Left ventricle myocardium inferior (tissue), 1 donor: ENCODE measurements around the gene PDE9A. TPM values are rescaled to one million over a fixed set of nuclear protein-coding genes. Genes with fewer than 3 reads are reported as not detected.

Source experiments
- DNase-seq: peaks from one replicate; pipeline ENCODE4 v3.0.0-alpha.2; 2020
- H3K27ac ChIP-seq: fragments of 200-600 bp; replicated peaks from 2 replicates; pipeline ENCODE4 v1.8.0; 2021
- H3K27me3 ChIP-seq: fragments of 200-600 bp; 2 replicates; pipeline ENCODE4 v1.8.0; 2021; ENCODE audit warnings: low read depth
- H3K36me3 ChIP-seq: fragments of 200-600 bp; 2 replicates; pipeline ENCODE4 v1.8.0; 2021
- H3K4me1 ChIP-seq: fragments of 200-600 bp; 2 replicates; pipeline ENCODE4 v1.8.0; 2021
- H3K4me3 ChIP-seq: fragments of 200-600 bp; 2 replicates; pipeline ENCODE4 v1.8.0; 2021; ENCODE audit warnings: mild to moderate bottlenecking, moderate library complexity
- H3K9me3 ChIP-seq: fragments of 200-600 bp; replicated peaks from 2 replicates; pipeline ENCODE4 v1.8.0; 2021
- intact Hi-C: fragments of 100-400 bp; cut with micrococcal nuclease; formaldehyde crosslinking; loops from one replicate; pipeline ENCODE4 v1.11.0; 2022
- total RNA-seq: library from RNA; stranded (reverse); fragmentation: NEBNext Ultra II Directional; extraction: Animal tissue kit (Norgen Biotek cat#: 25700); gene quantifications from one replicate; pipeline ENCODE4 v1.2.1, GENCODE V29; 2021
- TF ChIP-seq, protein P1 (sequence below): fragments of 200-600 bp; IDR thresholded peaks from 2 replicates; pipeline ENCODE4 v1.8.0; 2021; ENCODE audit warnings: antibody characterized with exemption, mild to moderate bottlenecking, borderline replicate concordance
- donor health status: DM: no; HTN: yes; CAD: no; lungs with severe emphysema.

Gene PDE9A
- total RNA-seq, 1 donor from 2014 or later: 3.2 TPM

DNA sequence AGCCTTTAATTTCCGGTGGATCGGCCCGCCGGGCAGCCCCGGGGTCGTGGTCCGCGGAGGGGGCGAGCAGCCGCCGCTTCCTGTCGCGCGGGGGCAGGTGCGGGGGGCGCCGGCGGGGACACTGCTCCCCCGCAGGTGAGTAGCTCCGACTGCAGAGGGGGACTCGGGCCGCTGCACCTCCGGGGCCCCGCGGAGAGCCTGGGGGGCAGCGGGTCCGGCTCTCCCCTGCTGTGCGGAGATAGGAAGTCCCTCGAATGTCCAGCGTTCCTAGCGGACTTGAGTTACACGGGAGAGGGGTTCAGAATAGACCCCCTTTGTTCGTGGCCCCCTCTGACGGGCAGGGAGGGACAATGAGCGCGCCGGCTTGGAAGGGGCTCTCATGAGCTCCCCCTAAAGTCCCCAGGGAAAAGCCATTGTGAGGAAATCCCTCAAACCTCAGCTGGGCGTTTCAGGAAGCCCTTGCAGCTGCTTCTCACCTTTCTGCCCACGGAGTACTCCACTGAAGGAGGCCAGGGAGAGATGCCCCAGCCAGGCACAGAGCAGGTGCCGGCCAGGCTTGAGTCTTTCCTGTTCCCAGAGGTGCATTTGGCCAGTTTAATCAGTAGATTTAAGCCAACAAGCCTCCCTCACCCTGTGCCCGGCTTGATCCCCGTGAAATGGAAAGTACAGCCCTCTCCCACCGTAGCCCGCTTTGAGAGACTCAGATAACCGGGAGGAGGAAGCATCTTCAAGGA, 925 bp downstream of the PDE9A start:
- DNase-seq: no peak
- TF ChIP-seq, protein P1, sequence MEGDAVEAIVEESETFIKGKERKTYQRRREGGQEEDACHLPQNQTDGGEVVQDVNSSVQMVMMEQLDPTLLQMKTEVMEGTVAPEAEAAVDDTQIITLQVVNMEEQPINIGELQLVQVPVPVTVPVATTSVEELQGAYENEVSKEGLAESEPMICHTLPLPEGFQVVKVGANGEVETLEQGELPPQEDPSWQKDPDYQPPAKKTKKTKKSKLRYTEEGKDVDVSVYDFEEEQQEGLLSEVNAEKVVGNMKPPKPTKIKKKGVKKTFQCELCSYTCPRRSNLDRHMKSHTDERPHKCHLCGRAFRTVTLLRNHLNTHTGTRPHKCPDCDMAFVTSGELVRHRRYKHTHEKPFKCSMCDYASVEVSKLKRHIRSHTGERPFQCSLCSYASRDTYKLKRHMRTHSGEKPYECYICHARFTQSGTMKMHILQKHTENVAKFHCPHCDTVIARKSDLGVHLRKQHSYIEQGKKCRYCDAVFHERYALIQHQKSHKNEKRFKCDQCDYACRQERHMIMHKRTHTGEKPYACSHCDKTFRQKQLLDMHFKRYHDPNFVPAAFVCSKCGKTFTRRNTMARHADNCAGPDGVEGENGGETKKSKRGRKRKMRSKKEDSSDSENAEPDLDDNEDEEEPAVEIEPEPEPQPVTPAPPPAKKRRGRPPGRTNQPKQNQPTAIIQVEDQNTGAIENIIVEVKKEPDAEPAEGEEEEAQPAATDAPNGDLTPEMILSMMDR: no peak
- Histone ChIP-seq H3K9me3 (no peaks in the 10 kb centered on the region), H3K36me3 (no peaks in the 10 kb centered on the region), H3K4me1 (peaks cover 38% of the 10 kb centered on the region), H3K27ac (peak overlapping the region; percentile 75), H3K4me3 (peak overlapping the region; percentile 80), H3K27me3 (peaks cover 72% of the 10 kb centered on the region)
- intact Hi-C loops: no loop called here

DNA sequence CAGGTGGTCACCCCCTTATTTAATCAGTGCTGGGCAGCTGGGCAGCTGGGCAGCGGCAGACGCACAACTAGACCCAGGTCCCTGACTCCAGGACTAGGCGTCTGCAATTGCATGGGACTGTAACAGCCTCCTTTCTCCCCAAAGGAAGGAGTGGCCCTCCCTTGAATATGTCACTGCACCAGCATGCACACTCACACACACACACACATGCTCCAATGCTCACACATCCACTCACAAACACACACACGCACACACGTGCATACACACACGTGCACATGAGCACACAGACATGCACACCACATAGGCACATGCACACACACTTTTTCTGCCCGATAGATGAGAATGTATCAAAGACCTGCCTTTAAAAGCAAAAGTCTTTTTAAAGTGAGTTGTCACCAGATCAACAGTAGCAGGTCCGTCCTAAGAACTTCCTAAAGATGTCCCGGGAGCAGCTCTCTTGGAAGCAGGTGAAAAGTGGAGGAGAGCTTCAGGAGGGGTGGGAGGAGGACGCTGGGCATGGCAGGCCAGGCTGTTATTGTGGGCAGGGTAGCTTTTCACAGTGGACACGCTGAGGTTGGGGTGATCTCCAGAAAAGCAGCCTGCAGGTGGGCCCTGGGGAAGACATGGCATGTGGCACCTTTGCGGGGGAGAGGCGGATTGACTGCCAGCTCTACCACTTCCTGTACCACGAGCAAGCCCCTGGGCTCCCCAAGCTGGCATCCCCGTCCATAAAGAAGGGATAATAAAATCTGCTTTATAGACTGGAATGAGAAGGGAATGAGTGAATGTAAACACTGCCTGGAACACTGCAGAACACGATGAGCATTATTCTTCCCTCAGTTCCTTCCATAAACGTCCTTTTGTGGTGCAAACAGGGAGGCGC, 1.7 kb downstream of the PDE9A start:
- no peak for DNase-seq
- intact Hi-C loops: no loop called here
- Histone ChIP-seq H3K9me3 (no peaks in the 10 kb centered on the region), H3K27ac (peak overlapping the region; percentile 75), H3K4me1 (peaks cover 38% of the 10 kb centered on the region), H3K4me3 (peak overlapping the region; percentile 80), H3K27me3 (peaks cover 80% of the 10 kb centered on the region), H3K36me3 (no peaks in the 10 kb centered on the region)
- TF ChIP-seq, protein P1: no peak

DNA sequence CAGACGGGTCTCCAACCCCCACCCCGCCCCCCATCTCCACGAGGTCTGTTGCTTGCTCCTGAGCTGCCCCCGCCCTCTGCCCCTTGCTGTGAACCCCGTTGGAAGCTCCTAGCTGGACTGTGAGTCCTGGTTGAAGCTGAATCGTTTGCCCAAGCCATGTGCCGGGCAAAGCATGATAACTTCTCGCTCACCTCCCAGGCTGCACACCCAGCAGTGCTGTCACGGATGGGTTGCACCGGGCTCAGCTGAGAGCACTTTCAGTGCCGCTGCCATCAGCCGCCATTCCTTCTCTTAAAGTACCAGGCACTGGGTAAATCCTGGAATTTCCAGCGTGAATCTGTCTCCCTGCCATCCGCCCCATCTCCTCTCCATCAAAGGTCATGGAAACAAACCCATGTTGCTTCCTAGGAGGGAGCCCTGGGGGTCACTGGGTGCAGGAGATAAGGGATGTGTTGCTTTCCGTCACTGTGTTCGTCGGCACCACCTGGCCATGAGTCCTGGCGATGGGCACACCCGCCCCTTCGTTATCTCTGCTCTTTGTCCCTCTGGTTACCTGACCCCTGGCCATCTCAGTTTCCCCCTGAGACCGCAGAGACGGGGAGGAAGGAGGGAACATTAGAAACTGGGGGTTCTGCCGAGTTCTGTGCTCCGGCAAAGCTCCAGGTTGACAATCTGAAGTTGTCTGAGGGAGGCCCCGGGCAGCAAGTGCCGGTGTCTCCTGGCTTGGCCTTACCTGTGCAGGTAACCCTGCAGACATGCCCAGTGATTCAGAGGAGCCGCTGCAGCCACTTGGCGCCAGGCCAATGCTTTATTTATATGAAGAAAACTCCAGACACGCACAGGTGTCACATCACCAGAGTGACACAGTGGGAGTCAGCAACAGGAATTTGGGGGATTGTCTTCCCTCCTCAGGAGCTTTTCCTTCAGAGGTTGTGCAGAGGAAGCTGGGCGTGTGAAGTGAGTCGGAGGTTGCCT, 2.7 kb downstream of the PDE9A start:
- Histone ChIP-seq H3K4me3 (peak overlapping the region; percentile 23), H3K4me1 (peaks cover 38% of the 10 kb centered on the region), H3K27me3 (peaks cover 76% of the 10 kb centered on the region), H3K27ac (no peak overlapping the region), H3K9me3 (no peaks in the 10 kb centered on the region), H3K36me3 (no peaks in the 10 kb centered on the region)
- TF ChIP-seq, protein P1: no peak
- intact Hi-C loops: no loop called here
- no peak for DNase-seq

GRCh38 chr21:42656872-42657271, 3.5 kb downstream of the PDE9A start:
- no peak overlapping the region for H3K27ac ChIP-seq
- H3K4me3 ChIP-seq: no peak overlapping the region
- no peak for DNase-seq
- H3K27me3 ChIP-seq: peaks cover 76% of the 10 kb centered on the region
- intact Hi-C loops: no loop called here
- no peaks in the 10 kb centered on the region for H3K36me3 ChIP-seq
- no peaks in the 10 kb centered on the region for H3K9me3 ChIP-seq
- TF ChIP-seq, protein P1: no peak
- peaks cover 38% of the 10 kb centered on the region for H3K4me1 ChIP-seq

- Histone ChIP-seq H3K27me3 (peaks cover 71% of the 10 kb centered on the region), H3K27ac (no peak overlapping the region), H3K36me3 (no peaks in the 10 kb centered on the region), H3K4me3 (no peak overlapping the region), H3K4me1 (peaks cover 32% of the 10 kb centered on the region), H3K9me3 (no peaks in the 10 kb centered on the region)
- no peak for DNase-seq
- intact Hi-C loops: no loop called here
- TF ChIP-seq, protein P1: no peak
Observed at GRCh38 chr21:42657676-42658319, 4.4 kb downstream of the PDE9A start.
